Ovary (tissue), 9 donors: ENCODE results near the gene METTL25. TPM values are rescaled to one million over a fixed set of nuclear protein-coding genes. Genes with fewer than 3 reads are reported as not detected.

ENCODE experiments used
- DNase-seq, 5 donors: peaks; one replicate each; pipeline ENCODE4 v3.0.0-alpha.2; 2019 to 2020
- H3K27ac ChIP-seq, 2 donors: fragments of 200-600 bp; one replicate each; pipeline versions ENCODE4 v1.5.1 to v1.8.0; 2019 to 2022
- H3K27me3 ChIP-seq: fragments of 200-600 bp; one replicate; pipeline ENCODE4 v1.8.0; 2022
- H3K36me3 ChIP-seq: fragments of 200-600 bp; sonication (generic); one replicate; pipeline ENCODE4 v1.5.1; 2019
- H3K4me1 ChIP-seq: one replicate; pipeline ENCODE4 v1.8.1; 2013; ENCODE audit warnings: mild to moderate bottlenecking, moderate library complexity; ENCODE audit not compliant: insufficient read depth
- H3K4me3 ChIP-seq: fragments of 200-600 bp; sonication (generic); one replicate; pipeline ENCODE4 v1.5.1; 2017
- H3K9me3 ChIP-seq, 2 donors: fragments of 200-600 bp in 1 of 2; sonication (generic) in 1 of 2; one replicate each; pipeline versions ENCODE4 v1.5.1 to v1.8.1; 2013 to 2019; ENCODE audit warnings: mild to moderate bottlenecking in 1 of 2, moderate library complexity in 1 of 2
- CTCF ChIP-seq, 3 donors: fragments of 450-650 bp in 2 of 3; fragments of 200-600 bp in 1 of 3; IDR thresholded peaks; one replicate each; pipeline versions ENCODE4 v1.5.1 to v1.8.0; 2016 to 2022; ENCODE audit warnings: antibody characterized with exemption in 3 of 3, mild to moderate bottlenecking in 1 of 3
- EP300 ChIP-seq: sonication (generic); formaldehyde crosslinking; IDR thresholded peaks from one replicate; pipeline ENCODE4 v1.6.1; 2017; ENCODE audit warnings: antibody characterized with exemption
- POLR2A ChIP-seq: fragments of 450-650 bp; IDR thresholded peaks from one replicate; pipeline ENCODE4 v1.6.1; 2017; ENCODE audit warnings: antibody characterized with exemption, mild to moderate bottlenecking, moderate library complexity
- WGBS, 3 donors: extraction: QIAGEN DNeasy Blood & Tissue Kit in 1 of 3; methylation state at CpG; one replicate each; pipeline versions ENCODE4 v1.1.5 to v1.1.7; 2013 to 2017; 5-methylcytosine and 5-hydroxymethylcytosine counted together
- intact Hi-C, 4 donors: fragments of 100-400 bp; cut with DNase I; formaldehyde crosslinking; loops; one replicate each; pipeline versions ENCODE4 v1.11.0 to v1.15.1; 2022 to 2023
- polyA plus RNA-seq, 2 donors: library from polyadenylated mRNA; stranded (reverse); fragments of 200-250 nt in 1 of 2; fragments of 350-450 nt in 1 of 2; fragmentation: Illumina TruSeq in 1 of 2; extraction: RNeasy Lipid Tissue Mini Kit (QIAGEN cat#74804) in 1 of 2; gene quantifications; one replicate each; pipeline ENCODE4 v1.2.3, GENCODE V29; 2013 to 2014
- total RNA-seq, 7 donors: library from RNA; depleted of rRNA in 2 of 7; stranded (reverse); fragments of >200 nt in 2 of 7; fragmentation: NEBNext Ultra II Directional in 3 of 7; extraction: Animal tissue kit (Norgen Biotek cat#: 25700) in 3 of 7; gene quantifications; one replicate each; pipeline versions ENCODE4 v1.1.0 to v1.2.4, GENCODE V29; 2016 to 2023
- donor health status: DM: no; HTN: no; CAD: no; lungs with moderate emphysema.
- donor health status: DM: no; HTN: no; CAD: no.
- donor health status: Bipolar disorder and iron deficiency.
- donor health status: DM: yes; HTN: yes; CAD: no.
- donor health status: DM: no; HTN: no; CAD: no.
- donor health status: DM: yes; HTN: yes; CAD: no.

METTL25 gene
- total and polyA plus RNA-seq, 9 donors = 5.7 to 21.2 (median 11.8) TPM

DNA sequence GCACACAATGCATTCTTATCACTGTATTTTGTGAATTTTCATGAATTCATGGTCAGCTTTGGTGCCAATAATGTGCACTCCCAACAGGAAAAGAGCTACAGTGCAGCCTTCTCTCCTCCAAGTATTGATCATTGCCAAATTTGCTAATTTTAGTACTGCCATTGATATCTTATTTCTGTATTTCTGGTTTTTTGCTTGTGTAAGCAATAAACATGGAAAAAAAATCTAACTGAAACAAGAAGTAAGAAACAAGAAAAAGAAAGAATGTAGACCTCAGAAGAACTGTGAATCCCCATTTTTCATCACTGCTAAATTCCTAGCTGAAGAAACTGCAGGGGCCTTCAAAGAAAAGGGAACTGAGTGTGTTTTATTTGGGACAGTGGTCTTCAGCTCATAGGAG, 161.2 kb downstream of the METTL25 start:
- no peak overlapping the region for H3K27ac ChIP-seq
- no peaks in the 10 kb centered on the region for H3K4me1 ChIP-seq
- no peak overlapping the region for H3K4me3 ChIP-seq
- no peaks in the 10 kb centered on the region for H3K9me3 ChIP-seq
- intact Hi-C loops = no loop called here
- DNase-seq = no peak
- TF ChIP-seq EP300 (no peak), CTCF (IDR thresholded peaks at IDR 0.05) (no peak), POLR2A (no peak)
- H3K27me3 ChIP-seq = no peaks in the 10 kb centered on the region
- no peaks in the 10 kb centered on the region for H3K36me3 ChIP-seq

- 90 to 95% (median 94%) methylated on average over 4 of the region's 4 CpGs for WGBS, 3 donors
- Histone ChIP-seq H3K4me3 (no peak overlapping the region), H3K36me3 (no peaks in the 10 kb centered on the region), H3K9me3 (no peaks in the 10 kb centered on the region), H3K27me3 (no peaks in the 10 kb centered on the region), H3K4me1 (no peaks in the 10 kb centered on the region), H3K27ac (no peak overlapping the region)
- TF ChIP-seq CTCF (IDR thresholded peaks at IDR 0.05) = no peak
- TF ChIP-seq POLR2A = no peak
- TF ChIP-seq EP300 = no peak
- no peak for DNase-seq
- intact Hi-C loops = no loop called here
These were observed 164.0 kb downstream of the METTL25 start for GRCh38 chr12:82522285-82522684.

DNA sequence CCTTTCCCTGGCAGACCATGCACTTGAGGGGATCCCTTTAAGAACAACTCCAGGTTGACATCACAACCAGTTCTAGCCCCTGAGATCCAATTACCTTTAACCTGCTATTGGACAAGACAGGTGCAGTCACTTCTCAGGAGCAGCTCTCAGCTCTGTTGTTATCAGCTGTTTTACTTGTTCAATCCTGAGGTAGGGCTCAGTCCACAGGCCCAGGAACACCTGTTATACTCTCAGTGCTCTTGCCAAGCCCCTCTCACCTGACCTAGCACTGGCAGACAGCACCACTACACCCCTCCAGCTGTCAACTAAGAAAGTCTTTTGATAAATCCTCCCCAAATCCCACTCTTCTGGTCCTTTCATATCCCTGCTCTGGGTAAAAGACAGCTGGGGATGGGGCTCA, 164.4 kb downstream of the METTL25 start:
- Histone ChIP-seq H3K36me3 (no peaks in the 10 kb centered on the region), H3K27me3 (no peaks in the 10 kb centered on the region), H3K27ac (no peak overlapping the region), H3K9me3 (no peaks in the 10 kb centered on the region), H3K4me1 (no peaks in the 10 kb centered on the region), H3K4me3 (no peak overlapping the region)
- TF ChIP-seq CTCF (IDR thresholded peaks at IDR 0.05) (no peak), EP300 (no peak), POLR2A (no peak)
- intact Hi-C loops = no loop called here
- DNase-seq = no peak

GRCh38 chr12:82523996-82524395, 165.7 kb downstream of the METTL25 start:
- Histone ChIP-seq H3K36me3 (no peaks in the 10 kb centered on the region), H3K27ac (no peak overlapping the region), H3K4me1 (no peaks in the 10 kb centered on the region), H3K27me3 (no peaks in the 10 kb centered on the region), H3K4me3 (no peak overlapping the region), H3K9me3 (no peaks in the 10 kb centered on the region)
- intact Hi-C loops = no loop called here
- no peak for DNase-seq
- WGBS, 3 donors = 31 to 61% (median 32%) methylated on average over 3 of the region's 3 CpGs
- TF ChIP-seq CTCF (IDR thresholded peaks at IDR 0.05) (no peak), POLR2A (no peak), EP300 (no peak)

DNA sequence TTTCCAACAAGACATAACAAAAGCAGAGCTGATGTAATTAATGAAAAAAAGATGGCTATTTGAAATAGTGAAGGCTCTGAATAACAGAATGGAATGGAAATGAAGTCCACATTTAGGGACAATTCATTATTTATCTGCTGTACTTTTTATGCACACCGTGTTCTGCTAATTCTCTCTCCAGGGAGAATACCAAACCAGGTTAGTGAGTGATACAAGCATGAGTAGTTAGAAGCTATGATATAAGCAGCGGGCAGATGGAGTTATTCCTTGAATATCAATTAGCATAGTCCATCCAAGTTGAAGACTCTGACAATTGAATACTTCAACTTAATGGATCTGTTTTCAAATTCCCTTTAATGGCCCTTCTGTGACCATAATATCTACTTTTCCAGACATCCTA, 166.3 kb downstream of the METTL25 start:
- DNase-seq = no peak
- intact Hi-C loops = no loop called here
- TF ChIP-seq POLR2A (no peak), CTCF (IDR thresholded peaks at IDR 0.05) (no peak), EP300 (no peak)

More for the DNA sequence above, 166.3 kb downstream of the METTL25 start:
- Histone ChIP-seq H3K4me3 (no peak overlapping the region), H3K36me3 (no peaks in the 10 kb centered on the region), H3K9me3 (no peaks in the 10 kb centered on the region), H3K27me3 (no peaks in the 10 kb centered on the region), H3K4me1 (no peaks in the 10 kb centered on the region), H3K27ac (no peak overlapping the region)
- WGBS, 3 donors = 59 to 76% (median 75%) methylated on average over 2 of the region's 2 CpGs
